HEK293T (cell line): ENCODE data around the gene KRT3.

Experiments
- BHLHE40 ChIP-seq: fragments of 450-650 bp; IDR thresholded peaks from 2 replicates; pipeline ENCODE4 v1.6.1; 2016; ENCODE audit warnings: mild to moderate bottlenecking, moderate library complexity, borderline replicate concordance
- CTBP1 ChIP-seq: fragments of 450-650 bp; IDR thresholded peaks from 2 replicates; pipeline ENCODE4 v1.6.1; 2016; ENCODE audit warnings: borderline replicate concordance
- ELF4 ChIP-seq: fragments of 450-650 bp; IDR thresholded peaks from 2 replicates; pipeline ENCODE4 v1.6.1; 2017; ENCODE audit warnings: antibody characterized with exemption
- FOXK2 ChIP-seq: fragments of 450-650 bp; IDR thresholded peaks from 2 replicates; pipeline ENCODE4 v1.6.1; 2016; ENCODE audit warnings: mild to moderate bottlenecking
- HDGF ChIP-seq: fragments of 450-650 bp; IDR thresholded peaks from 2 replicates; pipeline ENCODE4 v1.6.1; 2017; ENCODE audit warnings: antibody characterized with exemption, borderline replicate concordance
- LEF1 ChIP-seq: fragments of 450-650 bp; IDR thresholded peaks from 2 replicates; pipeline ENCODE4 v1.6.1; 2017; ENCODE audit warnings: mild to moderate bottlenecking, borderline replicate concordance
- SP1 ChIP-seq: fragments of 450-650 bp; IDR thresholded peaks from 2 replicates; pipeline ENCODE4 v1.6.1; 2017
- SUZ12 ChIP-seq: fragments of 450-650 bp; IDR thresholded peaks from 2 replicates; pipeline ENCODE4 v1.6.1; 2016; ENCODE audit warnings: mild to moderate bottlenecking
- TARDBP ChIP-seq: fragments of 450-650 bp; IDR thresholded peaks from 2 replicates; pipeline ENCODE4 v1.6.1; 2016

DNA sequence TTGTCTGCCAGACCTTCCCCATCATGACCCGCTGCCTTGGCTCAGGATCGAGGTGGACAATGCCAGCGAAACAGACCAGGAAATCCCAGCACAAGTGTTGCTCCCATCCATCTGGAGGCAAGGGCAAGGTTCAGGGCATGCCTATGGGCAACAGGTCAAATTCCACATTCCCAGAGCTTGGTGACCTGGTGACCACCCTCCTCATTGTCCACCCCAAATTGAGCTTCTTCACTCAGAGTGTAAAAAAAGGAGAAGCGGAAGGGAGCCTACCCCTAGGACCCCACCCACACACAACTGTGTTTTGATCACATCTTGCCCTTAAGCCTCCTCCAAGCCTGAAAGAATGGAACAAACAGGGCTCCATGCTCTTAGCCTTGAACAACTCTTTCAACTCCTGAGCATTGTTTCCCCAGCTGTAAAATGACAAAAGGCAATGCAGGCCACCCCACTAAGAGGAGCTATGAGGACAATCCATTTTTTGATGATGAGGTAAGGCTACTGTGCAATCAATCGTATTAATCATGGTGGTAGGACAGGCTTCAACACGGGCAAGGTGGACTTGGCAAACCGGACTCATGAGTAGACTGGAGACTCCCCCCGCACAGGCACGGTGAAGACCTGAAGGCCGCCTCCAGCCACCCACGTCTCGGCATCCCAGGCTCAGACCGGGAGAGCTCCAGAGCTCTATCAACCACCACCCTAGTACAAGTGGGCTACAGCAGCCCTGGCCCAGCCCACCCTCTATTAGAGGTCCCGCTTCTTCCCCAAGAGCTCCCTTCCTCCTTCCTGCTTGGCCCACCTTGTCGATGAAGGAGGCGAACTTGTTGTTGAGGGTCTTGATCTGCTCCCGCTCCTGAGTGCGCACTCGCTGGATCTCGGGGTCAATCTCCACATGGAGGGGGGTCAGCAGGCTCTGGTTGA, 37.3 kb upstream of the KRT3 start:
- TF ChIP-seq SP1 (no peak), ELF4 (no peak), TARDBP (no peak), SUZ12 (no peak), FOXK2 (no peak), CTBP1 (no peak), HDGF (no peak), LEF1 (no peak), BHLHE40 (no peak)
